Measurements from ENCODE around the gene EPB41L2. TPM values are rescaled to one million over a fixed set of nuclear protein-coding genes. Genes with fewer than 3 reads are reported as not detected.

The EPB41L2 gene
- total RNA-seq, 2 donors from 2014 or later = 41.9 to 47.2 TPM

- no peaks in the 10 kb centered on the region for H3K36me3 ChIP-seq
- H3K4me1 ChIP-seq = peaks cover 0 to 39% of the 10 kb centered on the region in 2 donors
- no peak overlapping the region for H3K4me3 ChIP-seq
Observed at GRCh38 chr6:130978180-130978579, 84.9 kb downstream of the EPB41L2 start.

DNA sequence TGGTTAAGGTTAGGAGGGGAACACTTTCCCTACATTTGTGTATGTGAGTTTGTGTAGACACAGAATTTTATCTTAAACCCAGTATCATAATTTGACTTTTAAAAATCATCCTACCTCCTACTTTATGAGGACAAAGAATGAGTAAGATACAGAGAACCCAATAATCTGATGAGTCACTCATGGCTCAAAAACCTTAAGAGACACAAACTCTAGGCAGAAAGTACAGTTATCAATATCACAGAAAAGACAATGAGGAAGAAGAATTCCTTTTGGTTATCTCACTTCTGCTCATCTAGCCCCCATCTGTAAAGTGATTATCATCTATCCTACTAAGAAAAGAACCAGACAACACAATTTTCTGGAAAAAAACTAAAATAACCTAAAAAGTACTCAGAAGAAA, 87.7 kb downstream of the EPB41L2 start:
- Histone ChIP-seq H3K9me3 (no peaks in the 10 kb centered on the region), H3K27me3 (no peaks in the 10 kb centered on the region), H3K36me3 (no peaks in the 10 kb centered on the region), H3K27ac (no peak overlapping the region), H3K4me1 (peaks cover 0 to 19% of the 10 kb centered on the region in 2 donors), H3K4me3 (no peak overlapping the region)
- no peak for TF ChIP-seq CTCF (IDR thresholded peaks at IDR 0.05)
- DNase-seq (ENCODE audit: low spot score) = no peak

More at GRCh38 chr6:130978180-130978579, 84.9 kb downstream of the EPB41L2 start:
- Histone ChIP-seq H3K27me3 (no peaks in the 10 kb centered on the region), H3K27ac (peak overlapping the region in 1 of 2 donors; percentile 11), H3K9me3 (no peaks in the 10 kb centered on the region)
- no peak for TF ChIP-seq CTCF (IDR thresholded peaks at IDR 0.05)
- DNase-seq (ENCODE audit: low spot score) = no peak

DNA sequence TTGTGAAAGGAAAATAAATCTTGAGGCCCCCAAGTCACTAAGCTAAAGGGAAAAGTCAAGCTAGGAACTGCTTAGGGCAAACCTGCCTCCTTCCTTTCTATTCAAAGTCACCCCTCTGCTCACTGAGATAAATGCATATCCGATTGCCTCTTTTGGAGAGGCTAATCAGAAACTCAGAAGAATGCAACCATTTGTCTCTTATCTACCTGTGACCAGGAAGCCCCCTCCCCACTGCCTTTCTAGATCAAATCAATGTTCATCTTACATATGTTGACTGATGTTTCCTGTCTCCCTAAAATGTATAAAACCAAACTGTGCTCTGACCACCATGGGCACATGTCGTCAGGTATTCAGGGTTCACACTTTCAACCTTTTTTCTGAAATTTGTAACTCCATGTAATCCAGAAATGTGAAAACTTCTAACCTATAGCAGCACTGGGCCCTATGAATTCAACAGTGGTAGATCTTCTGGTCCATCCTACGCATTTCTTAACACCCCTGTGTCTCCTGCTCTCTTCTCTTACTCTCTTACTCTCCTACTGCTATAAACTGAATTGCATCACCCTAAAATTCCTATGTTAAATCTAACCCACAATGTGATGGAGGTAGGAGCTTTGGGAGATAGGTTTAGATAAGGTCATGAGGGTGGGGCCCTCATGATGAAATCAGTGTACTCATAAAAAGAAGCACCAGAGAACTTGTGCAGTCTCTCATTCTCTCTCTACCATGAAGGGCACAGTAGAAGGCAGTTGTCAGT, 89.3 kb downstream of the EPB41L2 start:
- no peaks in the 10 kb centered on the region for H3K9me3 ChIP-seq

GRCh38 chr6:130971504-130971903, 91.5 kb downstream of the EPB41L2 start:
- H3K9me3 ChIP-seq = no peaks in the 10 kb centered on the region
- H3K27me3 ChIP-seq = no peaks in the 10 kb centered on the region
- no peak overlapping the region for H3K27ac ChIP-seq
- no peaks in the 10 kb centered on the region for H3K36me3 ChIP-seq
- no peak overlapping the region for H3K4me3 ChIP-seq
- TF ChIP-seq CTCF (IDR thresholded peaks at IDR 0.05) = no peak
- H3K4me1 ChIP-seq = peaks cover 0 to 21% of the 10 kb centered on the region in 2 donors
- DNase-seq (ENCODE audit: low spot score) = no peak

More for the DNA sequence above, 89.3 kb downstream of the EPB41L2 start:
- peaks cover 0 to 3% of the 10 kb centered on the region in 2 donors for H3K4me1 ChIP-seq
- DNase-seq (ENCODE audit: low spot score) = no peak
- H3K36me3 ChIP-seq = no peaks in the 10 kb centered on the region
- no peaks in the 10 kb centered on the region for H3K27me3 ChIP-seq
- no peak overlapping the region for H3K4me3 ChIP-seq
- TF ChIP-seq CTCF (IDR thresholded peaks at IDR 0.05) = no peak
- no peak overlapping the region for H3K27ac ChIP-seq

- peak overlapping the region in 1 of 2 donors; percentile 48 for H3K27ac ChIP-seq
Observed at GRCh38 chr6:130970839-130971410, 92.1 kb downstream of the EPB41L2 start.

More at GRCh38 chr6:130970839-130971410, 92.1 kb downstream of the EPB41L2 start:
- no peak for DNase-seq (ENCODE audit: low spot score)
- Histone ChIP-seq H3K4me3 (no peak overlapping the region), H3K27me3 (no peaks in the 10 kb centered on the region), H3K9me3 (no peaks in the 10 kb centered on the region), H3K4me1 (peaks cover 0 to 21% of the 10 kb centered on the region in 2 donors), H3K36me3 (no peaks in the 10 kb centered on the region)
- TF ChIP-seq CTCF (IDR thresholded peaks at IDR 0.05) = no peak

All from right atrium auricular region (tissue), 2 donors.